HG03432 (cell line): Measurements from ENCODE around the gene TMEM163.
"Not testable (repeated sequence)": the region's sequence is repeated elsewhere in the genome, so short reads cannot be mapped to it uniquely, and the experiment has no call there.

Experiments used
- ATAC-seq: cut with Tn5 transposase; IDR thresholded peaks from one replicate; pipeline ENCODE4 v1.9.1; 2021; ENCODE audit warnings: mild to moderate bottlenecking, moderate library complexity; ENCODE audit not compliant: unreplicated experiment

The TMEM163 gene

GRCh38 chr2:134718817-134719814 lies at the start of gene TMEM163:
TMEM163 (minus strand) TSS chr2:134719000.
- peak; percentile 57 for ATAC-seq

DNA sequence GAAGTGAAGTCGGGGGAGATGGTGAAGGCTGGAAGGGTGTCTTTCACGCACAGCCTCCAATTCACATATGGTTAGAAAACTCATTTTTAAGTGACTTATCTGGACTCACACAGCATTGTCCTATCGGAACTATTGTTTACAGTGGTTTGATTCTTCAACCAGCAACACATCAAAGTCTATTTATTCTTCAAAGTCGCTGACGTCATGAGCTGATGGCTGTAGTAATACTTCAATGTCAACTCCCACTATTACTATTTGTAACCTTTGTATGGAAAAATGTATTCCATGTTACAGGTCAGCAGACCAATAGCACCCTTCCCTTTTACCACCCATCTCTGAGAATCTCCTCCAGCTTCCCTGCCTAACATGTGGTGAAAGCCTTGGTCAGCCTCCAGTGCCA lies 47.8 kb upstream of the TMEM163 start:
- ATAC-seq, result no peak

DNA sequence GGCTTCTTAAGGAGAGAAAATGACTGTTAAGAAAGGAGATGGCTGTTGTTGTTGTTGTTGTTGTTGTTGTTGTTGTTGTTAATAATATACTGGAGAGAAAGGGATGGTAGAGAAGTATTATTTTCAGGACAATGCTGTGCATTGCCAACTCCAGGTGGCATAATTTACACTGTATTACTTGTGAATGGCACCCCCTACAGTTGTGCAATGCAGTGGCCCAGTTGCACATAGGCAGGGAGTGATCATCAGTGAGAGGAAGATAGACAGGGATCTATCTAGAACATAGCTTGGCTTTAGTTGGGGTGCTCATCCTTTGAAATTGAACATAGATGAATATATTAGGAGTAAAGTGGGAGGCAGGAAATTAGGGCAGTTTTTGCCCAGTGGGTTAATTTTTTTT lies 47.2 kb upstream of the TMEM163 start:
- no peak for ATAC-seq

DNA sequence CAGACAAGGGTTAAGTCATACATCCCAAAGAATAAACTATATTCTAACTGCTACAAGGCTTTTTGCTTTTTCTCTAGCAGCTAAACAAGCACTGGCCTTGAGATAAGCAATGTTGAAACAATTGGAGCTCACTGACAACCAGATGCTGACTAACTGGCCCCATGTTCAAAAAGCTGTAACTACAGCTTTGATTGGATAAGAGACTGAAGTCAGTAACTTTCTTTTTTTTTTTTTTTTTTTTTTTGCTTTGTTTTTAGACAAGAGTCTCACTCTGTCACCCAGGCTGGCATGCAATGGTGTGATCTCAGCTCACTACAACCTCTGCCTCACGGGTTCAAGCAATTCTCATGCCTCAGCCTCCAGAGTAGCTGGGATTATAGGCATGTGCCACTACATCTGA lies 45.4 kb upstream of the TMEM163 start:
- ATAC-seq, result no peak

GRCh38 chr2:134763164-134763710 lies 44.4 kb upstream of the TMEM163 start:
- no peak for ATAC-seq

DNA sequence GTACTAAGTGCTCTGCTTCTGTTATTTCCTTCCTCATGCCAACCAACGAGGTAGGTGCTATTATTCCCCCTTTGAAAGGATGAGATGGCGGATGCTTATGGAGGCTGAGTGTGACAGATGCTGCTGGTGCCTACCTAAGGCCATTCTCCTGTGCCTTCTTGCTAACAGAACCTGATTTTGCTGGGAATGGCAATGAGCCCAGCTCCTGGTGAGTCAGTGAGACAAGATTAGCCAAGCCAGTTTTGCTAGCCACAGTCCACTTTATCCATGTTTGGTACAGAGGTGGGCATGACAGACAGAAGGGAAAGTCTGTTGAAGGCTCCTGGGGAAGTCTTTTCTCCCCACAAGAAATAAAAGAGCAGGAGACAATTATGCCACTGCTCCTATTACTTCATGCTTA lies 43.7 kb upstream of the TMEM163 start:
- ATAC-seq, result no peak

DNA sequence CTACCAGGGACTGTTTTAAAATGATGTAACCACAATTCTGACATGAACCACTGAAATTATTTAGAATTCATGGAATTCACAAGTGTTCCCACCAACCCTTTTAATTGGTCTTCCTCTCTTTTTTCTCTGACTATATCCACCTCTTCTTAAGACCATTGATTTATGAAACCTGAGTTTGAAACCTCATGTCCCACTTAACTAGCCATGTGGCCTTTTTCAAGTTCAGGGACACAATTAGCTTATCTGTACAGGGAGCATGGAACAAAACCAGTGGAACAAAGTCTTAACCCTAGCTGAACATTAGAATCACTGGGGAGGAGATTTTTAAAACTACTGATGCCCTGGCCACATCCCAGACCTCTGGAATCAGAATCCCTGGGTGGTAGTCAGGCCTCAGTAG lies 41.6 kb upstream of the TMEM163 start:
- ATAC-seq, result no peak

GRCh38 chr2:134758633-134759032 lies 39.8 kb upstream of the TMEM163 start:
- peak; percentile 99 for ATAC-seq

DNA sequence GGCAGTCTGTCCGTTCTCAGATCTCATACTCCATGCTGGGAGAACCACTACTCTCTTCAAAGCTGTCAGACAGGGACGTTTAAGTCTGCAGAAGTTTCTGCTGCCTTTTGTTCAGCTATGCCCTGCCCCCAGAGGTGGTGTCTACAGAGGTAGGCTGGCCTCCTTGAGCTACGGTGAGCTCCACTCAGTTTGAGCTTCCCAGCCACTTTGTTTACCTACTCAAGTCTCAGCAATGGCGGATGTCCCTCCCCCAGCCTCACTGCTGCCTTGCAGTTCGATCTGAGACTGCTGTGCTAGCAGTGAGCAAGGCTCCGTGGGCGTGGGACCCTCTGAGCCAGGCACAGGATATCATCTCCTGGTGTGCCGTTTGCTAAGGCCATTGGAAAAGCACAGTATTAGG lies 33.2 kb upstream of the TMEM163 start:
- not testable (repeated sequence) for ATAC-seq

DNA sequence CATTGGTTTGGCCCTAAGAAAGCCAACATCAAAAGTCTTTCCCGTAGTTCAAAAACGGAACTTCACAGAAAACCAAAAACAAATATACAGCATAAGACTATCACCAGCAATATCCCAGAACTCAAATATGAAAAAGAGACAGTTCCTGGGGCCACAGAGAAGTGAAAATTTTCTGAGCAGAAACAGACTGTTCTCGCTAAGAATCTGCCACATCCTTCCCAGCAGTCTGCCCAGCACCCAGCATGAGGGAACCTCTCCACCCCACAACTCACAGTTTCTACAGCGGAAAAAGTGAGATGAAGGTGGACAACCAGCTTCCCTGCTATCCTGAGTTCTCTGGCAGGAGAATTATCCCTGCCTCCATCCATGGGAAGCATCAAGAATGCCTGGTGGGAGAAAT lies 26.7 kb upstream of the TMEM163 start:
- no peak for ATAC-seq

DNA sequence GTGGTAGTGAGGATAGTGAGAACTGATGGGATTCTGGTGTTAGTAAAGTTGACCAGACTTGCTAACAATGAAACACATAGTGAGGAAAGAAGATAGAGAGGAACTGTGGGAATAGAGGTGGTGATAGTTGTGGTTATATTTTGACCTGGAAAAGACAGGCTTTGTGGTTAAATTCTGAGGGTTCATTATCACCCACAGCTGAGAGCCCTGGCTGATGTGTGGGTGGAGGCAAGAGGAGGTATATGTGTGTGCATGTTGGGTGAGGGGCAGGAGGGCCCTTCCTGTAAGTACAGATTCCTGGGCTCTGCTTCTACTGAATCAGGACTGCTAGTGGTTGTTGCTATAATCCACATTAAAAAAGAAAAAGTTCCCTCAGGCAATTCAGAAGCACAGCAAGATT lies 26.2 kb upstream of the TMEM163 start:
- peak; percentile 40 for ATAC-seq

DNA sequence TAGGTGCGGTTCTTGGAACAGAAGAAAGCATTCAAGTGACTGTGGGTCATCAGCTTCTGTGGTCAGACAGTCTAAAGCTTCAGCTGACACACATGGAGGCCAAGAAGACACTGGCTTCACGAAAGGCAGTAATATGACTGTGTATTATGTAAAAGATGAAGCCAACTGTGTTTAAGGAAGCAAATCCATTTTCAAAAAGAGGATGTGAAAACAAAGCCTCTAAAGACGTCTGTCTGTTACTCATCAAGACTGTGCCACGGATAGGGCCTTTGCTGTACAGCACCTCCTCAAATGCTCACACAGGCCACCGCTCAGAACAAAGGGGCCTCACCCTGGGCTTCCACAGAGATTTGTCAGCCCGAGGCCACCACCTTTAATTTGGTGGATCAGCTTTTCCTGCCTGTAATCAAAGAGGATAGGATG lies 21.1 kb upstream of the TMEM163 start:
- peak; percentile 94 for ATAC-seq

GRCh38 chr2:134739236-134739878 lies 20.6 kb upstream of the TMEM163 start:
- no peak for ATAC-seq

- ATAC-seq, result no peak
These were observed 19.5 kb upstream of the TMEM163 start for GRCh38 chr2:134738141-134738870.

- ATAC-seq, result no peak
These were observed 18.9 kb upstream of the TMEM163 start for GRCh38 chr2:134737671-134738070.

GRCh38 chr2:134736167-134736880 lies 17.5 kb upstream of the TMEM163 start:
- ATAC-seq, result no peak

DNA sequence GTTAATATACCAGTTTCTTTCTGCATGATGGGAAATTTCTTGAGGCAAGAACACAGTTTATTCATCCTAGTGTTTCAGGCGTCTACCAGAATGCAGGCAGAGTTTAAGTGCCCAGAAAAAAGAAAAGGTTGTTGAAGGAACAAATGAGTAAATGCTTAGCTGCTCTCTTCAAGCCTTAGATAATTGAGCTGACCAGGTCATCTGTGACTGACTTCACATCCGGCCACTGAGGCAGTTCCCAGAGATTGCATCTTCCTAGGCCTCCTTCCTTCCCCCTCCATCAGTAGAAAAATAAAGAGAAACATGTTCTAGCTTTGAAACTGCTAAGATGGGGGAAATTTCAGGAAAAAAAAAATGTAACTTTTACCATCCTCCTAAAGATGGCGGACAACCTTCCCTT lies 9.4 kb upstream of the TMEM163 start:
- no peak for ATAC-seq

DNA sequence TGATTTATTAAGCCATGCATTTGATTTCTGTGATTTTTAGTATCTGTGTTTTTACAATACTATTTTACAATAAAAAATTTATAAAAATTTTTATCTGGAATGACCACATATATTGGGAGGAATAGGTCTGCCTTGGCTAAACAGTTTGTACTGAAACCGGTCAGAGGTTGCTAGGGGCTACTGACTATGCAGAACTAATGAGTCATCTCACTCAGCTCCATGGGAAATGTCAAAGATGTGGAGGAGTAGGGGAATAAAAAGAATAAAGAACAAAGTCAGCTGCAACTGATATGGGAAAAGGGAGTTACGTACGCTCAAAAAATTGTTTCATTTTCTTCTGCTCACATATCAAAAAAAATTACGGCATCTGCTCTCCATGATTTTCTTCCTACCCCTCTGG lies 8.6 kb upstream of the TMEM163 start:
- no peak for ATAC-seq

GRCh38 chr2:134726645-134727044 lies 7.8 kb upstream of the TMEM163 start:
- ATAC-seq, result no peak

GRCh38 chr2:134725876-134726275 lies 7.1 kb upstream of the TMEM163 start:
- ATAC-seq, result no peak
